WERI-Rb-1 (cell line): ENCODE measurements around the gene NOVA2.

ENCODE experiments used
- DNase-seq: peaks from one replicate; pipeline ENCODE4 v3.0.0-alpha.2; 2020
- H3K27ac ChIP-seq: fragments of 250-450 bp; sonication (Bioruptor Pico); 2 replicates; pipeline ENCODE4 v1.5.1; 2020; ENCODE audit warnings: mild to moderate bottlenecking, moderate library complexity
- H3K27me3 ChIP-seq: fragments of 250-450 bp; sonication (Bioruptor Pico); 2 replicates; pipeline ENCODE4 v1.5.1; 2021; ENCODE audit warnings: mild to moderate bottlenecking, low read depth, moderate library complexity; ENCODE audit not compliant: insufficient read depth, severe bottlenecking
- H3K36me3 ChIP-seq: fragments of 250-450 bp; sonication (Bioruptor Pico); 2 replicates; pipeline ENCODE4 v1.5.1; 2020; ENCODE audit warnings: mild to moderate bottlenecking, moderate library complexity
- H3K4me3 ChIP-seq: 2 replicates; pipeline ENCODE4 v1.5.1; 2011; ENCODE audit warnings: low read depth, mild to moderate bottlenecking, control low read depth, low read length
- H3K9me3 ChIP-seq: fragments of 250-450 bp; sonication (Bioruptor Pico); 2 replicates; pipeline ENCODE4 v1.5.1; 2021; ENCODE audit warnings: mild to moderate bottlenecking, moderate library complexity; ENCODE audit not compliant: severe bottlenecking
- CTCF ChIP-seq: IDR thresholded peaks from 2 replicates; pipeline ENCODE4 v1.5.1; 2011; ENCODE audit warnings: low read depth, mild to moderate bottlenecking, control low read depth, inconsistent platforms, low read length

The NOVA2 gene

GRCh38 chr19:45967246-45967645 lies 6.4 kb downstream of the NOVA2 start:
- DNase-seq = no peak
- no peaks in the 10 kb centered on the region for H3K9me3 ChIP-seq
- no peak overlapping the region for H3K4me3 ChIP-seq
- no peaks in the 10 kb centered on the region for H3K27me3 ChIP-seq
- TF ChIP-seq CTCF = no peak
- H3K27ac ChIP-seq = no peak overlapping the region
- peaks cover 8% of the 10 kb centered on the region for H3K36me3 ChIP-seq

- TF ChIP-seq CTCF = no peak
- no peaks in the 10 kb centered on the region for H3K27me3 ChIP-seq
Observed at GRCh38 chr19:45962021-45962420, 11.6 kb downstream of the NOVA2 start.

GRCh38 chr19:45960595-45961235 lies 12.9 kb downstream of the NOVA2 start:
- peaks cover 16% of the 10 kb centered on the region for H3K36me3 ChIP-seq
- peak; percentile 52 for DNase-seq
- TF ChIP-seq CTCF = 0 out of 2 replicates have a peak, but pooled peaks have one; percentile 1
- H3K27ac ChIP-seq = peak overlapping the region; percentile 81
- H3K4me3 ChIP-seq = no peak overlapping the region
- no peaks in the 10 kb centered on the region for H3K9me3 ChIP-seq
- no peaks in the 10 kb centered on the region for H3K27me3 ChIP-seq

More at GRCh38 chr19:45962021-45962420, 11.6 kb downstream of the NOVA2 start:
- Histone ChIP-seq H3K4me3 (no peak overlapping the region), H3K36me3 (peaks cover 16% of the 10 kb centered on the region), H3K27ac (no peak overlapping the region), H3K9me3 (no peaks in the 10 kb centered on the region)
- DNase-seq = no peak

- no peak for TF ChIP-seq CTCF
- Histone ChIP-seq H3K9me3 (no peaks in the 10 kb centered on the region), H3K36me3 (peaks cover 22% of the 10 kb centered on the region), H3K27me3 (no peaks in the 10 kb centered on the region), H3K4me3 (peak overlapping the region; percentile 14; the same call in 1 of the 2 replicates), H3K27ac (peak overlapping the region; percentile 81)
- peak; percentile 86 for DNase-seq
Observed at GRCh38 chr19:45959517-45960025, 14.1 kb downstream of the NOVA2 start.

GRCh38 chr19:45958769-45959516 lies 14.7 kb downstream of the NOVA2 start:
- H3K9me3 ChIP-seq = no peaks in the 10 kb centered on the region
- H3K4me3 ChIP-seq = peak overlapping the region; percentile 14; the same call in 1 of the 2 replicates
- TF ChIP-seq CTCF = no peak
- DNase-seq = peak; percentile 66
- peaks cover 22% of the 10 kb centered on the region for H3K36me3 ChIP-seq
- no peaks in the 10 kb centered on the region for H3K27me3 ChIP-seq
- peak overlapping the region; percentile 81 for H3K27ac ChIP-seq
